Mesenchymal stem cell (in vitro differentiated cells and primary cell): ENCODE data around the gene IFNE.
A peak's percentile ranks its signal among the peaks of the same experiment; 100 is the strongest.
"Not testable (repeated sequence)": the region's sequence is repeated elsewhere in the genome, so short reads cannot be mapped to it uniquely, and the experiment has no call there.

Source experiments
- DNase-seq: peaks from one replicate; pipeline ENCODE4 v3.0.0-alpha.2; 2013
- H2AFZ ChIP-seq: one replicate; pipeline ENCODE4 v1.6.1; 2013; ENCODE audit warnings: low read depth, mild to moderate bottlenecking, control low read depth, inconsistent platforms, low read length, moderate library complexity
- H2AK5ac ChIP-seq: 2 replicates; pipeline ENCODE4 v1.6.1; 2013; ENCODE audit warnings: low read length, moderate library complexity, mild to moderate bottlenecking, inconsistent platforms; ENCODE audit not compliant: severe bottlenecking
- H2BK120ac ChIP-seq: one replicate; pipeline ENCODE4 v1.6.1; 2013; ENCODE audit warnings: low read depth, mild to moderate bottlenecking, inconsistent platforms, low read length, moderate library complexity
- H2BK12ac ChIP-seq, 2 experiments: one replicate each; pipeline ENCODE4 v1.6.1; 2013; ENCODE audit warnings: inconsistent platforms in 2 of 2, low read length in 2 of 2, mild to moderate bottlenecking in 2 of 2, moderate library complexity in 2 of 2, control low read depth in 1 of 2
- H2BK15ac ChIP-seq: one replicate; pipeline ENCODE4 v1.6.1; 2013; ENCODE audit warnings: mild to moderate bottlenecking, low read depth, inconsistent platforms; ENCODE audit not compliant: poor library complexity, severe bottlenecking
- H2BK5ac ChIP-seq: 2 replicates; pipeline ENCODE4 v1.6.1; 2013; ENCODE audit warnings: low read depth, mild to moderate bottlenecking, low read length, control low read depth, inconsistent platforms; ENCODE audit not compliant: poor library complexity, severe bottlenecking
- H3K14ac ChIP-seq, 2 experiments: one replicate each; pipeline ENCODE4 v1.6.1; 2013; ENCODE audit warnings: inconsistent platforms in 2 of 2, low read length in 2 of 2, control low read depth in 1 of 2, mild to moderate bottlenecking in 1 of 2, moderate library complexity in 1 of 2
- H3K18ac ChIP-seq, 2 experiments: one replicate each; pipeline ENCODE4 v1.6.1; 2013; ENCODE audit warnings: inconsistent platforms in 2 of 2, low read length in 2 of 2, control low read depth in 1 of 2, low read depth in 1 of 2, mild to moderate bottlenecking in 1 of 2
- H3K23ac ChIP-seq, 2 experiments: one replicate each; pipeline ENCODE4 v1.6.1; 2013; ENCODE audit warnings: inconsistent platforms in 2 of 2, low read length in 2 of 2, mild to moderate bottlenecking in 2 of 2, moderate library complexity in 2 of 2, control low read depth in 1 of 2
- H3K27ac ChIP-seq: 2 replicates; pipeline ENCODE4 v1.5.1; 2013; ENCODE audit warnings: mild to moderate bottlenecking, moderate library complexity, low read length, control low read depth, inconsistent platforms; ENCODE audit not compliant: poor library complexity, severe bottlenecking
- H3K27me3 ChIP-seq, 2 experiments: 2 replicates each; pipeline versions ENCODE4 v1.6.1 to v1.7.0; 2013; ENCODE audit warnings: low read length in 2 of 2, mild to moderate bottlenecking in 2 of 2, moderate library complexity in 2 of 2, control low read depth in 1 of 2, inconsistent platforms in 1 of 2; ENCODE audit not compliant: control insufficient read depth in 1 of 2, insufficient read depth in 1 of 2
- H3K36me3 ChIP-seq, 2 experiments: 2 replicates each; pipeline versions ENCODE4 v1.6.1 to v1.7.0; 2013; ENCODE audit warnings: low read length in 2 of 2, control low read depth in 1 of 2, inconsistent platforms in 1 of 2, low read depth in 1 of 2, mild to moderate bottlenecking in 1 of 2; ENCODE audit not compliant: insufficient read depth in 2 of 2, control insufficient read depth in 1 of 2
- H3K4ac ChIP-seq, 2 experiments: one replicate each; pipeline ENCODE4 v1.6.1; 2013; ENCODE audit warnings: inconsistent platforms in 2 of 2, low read length in 2 of 2, mild to moderate bottlenecking in 2 of 2, moderate library complexity in 2 of 2, control low read depth in 1 of 2, low read depth in 1 of 2
- H3K4me1 ChIP-seq: 2 replicates; pipeline ENCODE4 v1.6.1; 2013; ENCODE audit warnings: low read depth, low read length, control low read depth; ENCODE audit not compliant: control insufficient read depth, insufficient read depth
- H3K4me2 ChIP-seq: 2 replicates; pipeline ENCODE4 v1.6.1; 2013; ENCODE audit warnings: low read length, mild to moderate bottlenecking, inconsistent platforms; ENCODE audit not compliant: poor library complexity, severe bottlenecking
- H3K4me3 ChIP-seq, 2 experiments: 2 replicates each; pipeline versions ENCODE4 v1.5.1 to v1.7.0; 2013; ENCODE audit warnings: low read length in 2 of 2, mild to moderate bottlenecking in 2 of 2, control low read depth in 1 of 2, low read depth in 1 of 2; ENCODE audit not compliant: insufficient read depth in 1 of 2
- H3K79me1 ChIP-seq: replicated peaks from 2 replicates; pipeline ENCODE4 v1.6.1; 2013; ENCODE audit warnings: mild to moderate bottlenecking, control low read depth, low read length, inconsistent platforms; ENCODE audit not compliant: poor library complexity, severe bottlenecking
- H3K9ac ChIP-seq: 2 replicates; pipeline ENCODE4 v1.7.0; 2013; ENCODE audit warnings: mild to moderate bottlenecking, low read length, moderate library complexity
- H3K9me3 ChIP-seq: 2 replicates; pipeline ENCODE4 v1.7.0; 2013; ENCODE audit warnings: mild to moderate bottlenecking, low read length; ENCODE audit not compliant: control insufficient read depth
- H4K8ac ChIP-seq: one replicate; pipeline ENCODE4 v1.6.1; 2013; ENCODE audit warnings: inconsistent platforms, mild to moderate bottlenecking, low read length, moderate library complexity
- H4K91ac ChIP-seq: one replicate; pipeline ENCODE4 v1.6.1; 2013; ENCODE audit warnings: mild to moderate bottlenecking, low read length, inconsistent platforms
- WGBS: methylation state at CpG from one replicate; pipeline ENCODE4 v1.1.7; 2013; ENCODE audit warnings: mixed read lengths; 5-methylcytosine and 5-hydroxymethylcytosine counted together

IFNE gene

GRCh38 chr9:21435015-21435383 lies 47.1 kb downstream of the IFNE start:
- H2BK12ac ChIP-seq, H3K27me3 ChIP-seq, DNase-seq, H2AK5ac ChIP-seq, H3K79me1 ChIP-seq, H2BK120ac ChIP-seq, H3K23ac ChIP-seq, H3K9me3 ChIP-seq, H2AFZ ChIP-seq, H3K14ac ChIP-seq, H3K18ac ChIP-seq, H4K91ac ChIP-seq, H3K4me1 ChIP-seq, H3K36me3 ChIP-seq, H3K9ac ChIP-seq, H3K4me2 ChIP-seq, H2BK15ac ChIP-seq, H3K4ac ChIP-seq, H3K27ac ChIP-seq, H3K4me3 ChIP-seq, H2BK5ac ChIP-seq, H4K8ac ChIP-seq: not testable (repeated sequence)
- WGBS, result 68% methylated on average over 6 of the region's 7 CpGs

- Histone ChIP-seq H2BK5ac (no peak overlapping the region), H3K18ac (no peak overlapping the region), H3K79me1 (no peaks in the 10 kb centered on the region), H4K91ac (no peak overlapping the region), H3K4ac (no peak overlapping the region), H2BK12ac (no peak overlapping the region), H3K9me3 (no peaks in the 10 kb centered on the region), H3K14ac (no peak overlapping the region), H2AK5ac (no peak overlapping the region), H3K23ac (no peak overlapping the region), H2BK15ac (no peak overlapping the region), H3K4me1 (no peaks in the 10 kb centered on the region), H3K4me2 (no peak overlapping the region), H2AFZ (no peak overlapping the region), H3K9ac (no peak overlapping the region), H3K36me3 (no peaks in the 10 kb centered on the region), H3K27me3 (peaks cover 0 to 10% of the 10 kb centered on the region in 2 experiments), H3K27ac (no peak overlapping the region), H3K4me3 (no peak overlapping the region), H4K8ac (no peak overlapping the region), H2BK120ac (no peak overlapping the region)
- DNase-seq, result peak; percentile 60
- 64% methylated on average over 9 of the region's 9 CpGs for WGBS
These were observed 47.7 kb downstream of the IFNE start for GRCh38 chr9:21434202-21435014.

GRCh38 chr9:21432672-21433425 lies 49.3 kb downstream of the IFNE start:
- Histone ChIP-seq H3K36me3 (no peaks in the 10 kb centered on the region), H3K4me3 (no peak overlapping the region), H2AK5ac (no peak overlapping the region), H3K27ac (no peak overlapping the region), H3K23ac (no peak overlapping the region), H3K4me1 (no peaks in the 10 kb centered on the region), H3K18ac (no peak overlapping the region), H2BK5ac (no peak overlapping the region), H4K91ac (no peak overlapping the region), H3K9ac (no peak overlapping the region), H4K8ac (no peak overlapping the region), H2AFZ (no peak overlapping the region), H3K4ac (no peak overlapping the region), H3K14ac (no peak overlapping the region), H2BK12ac (no peak overlapping the region), H2BK120ac (no peak overlapping the region), H2BK15ac (no peak overlapping the region), H3K4me2 (no peak overlapping the region), H3K9me3 (no peaks in the 10 kb centered on the region), H3K79me1 (no peaks in the 10 kb centered on the region), H3K27me3 (peaks cover 0 to 10% of the 10 kb centered on the region in 2 experiments)
- DNase-seq, result no peak
- 100% methylated on average over 1 of the region's 2 CpGs for WGBS
